Measurements from ENCODE around the gene KMT2D.
A peak's percentile ranks its signal among the peaks of the same experiment; 100 is the strongest.

Gene KMT2D

DNA sequence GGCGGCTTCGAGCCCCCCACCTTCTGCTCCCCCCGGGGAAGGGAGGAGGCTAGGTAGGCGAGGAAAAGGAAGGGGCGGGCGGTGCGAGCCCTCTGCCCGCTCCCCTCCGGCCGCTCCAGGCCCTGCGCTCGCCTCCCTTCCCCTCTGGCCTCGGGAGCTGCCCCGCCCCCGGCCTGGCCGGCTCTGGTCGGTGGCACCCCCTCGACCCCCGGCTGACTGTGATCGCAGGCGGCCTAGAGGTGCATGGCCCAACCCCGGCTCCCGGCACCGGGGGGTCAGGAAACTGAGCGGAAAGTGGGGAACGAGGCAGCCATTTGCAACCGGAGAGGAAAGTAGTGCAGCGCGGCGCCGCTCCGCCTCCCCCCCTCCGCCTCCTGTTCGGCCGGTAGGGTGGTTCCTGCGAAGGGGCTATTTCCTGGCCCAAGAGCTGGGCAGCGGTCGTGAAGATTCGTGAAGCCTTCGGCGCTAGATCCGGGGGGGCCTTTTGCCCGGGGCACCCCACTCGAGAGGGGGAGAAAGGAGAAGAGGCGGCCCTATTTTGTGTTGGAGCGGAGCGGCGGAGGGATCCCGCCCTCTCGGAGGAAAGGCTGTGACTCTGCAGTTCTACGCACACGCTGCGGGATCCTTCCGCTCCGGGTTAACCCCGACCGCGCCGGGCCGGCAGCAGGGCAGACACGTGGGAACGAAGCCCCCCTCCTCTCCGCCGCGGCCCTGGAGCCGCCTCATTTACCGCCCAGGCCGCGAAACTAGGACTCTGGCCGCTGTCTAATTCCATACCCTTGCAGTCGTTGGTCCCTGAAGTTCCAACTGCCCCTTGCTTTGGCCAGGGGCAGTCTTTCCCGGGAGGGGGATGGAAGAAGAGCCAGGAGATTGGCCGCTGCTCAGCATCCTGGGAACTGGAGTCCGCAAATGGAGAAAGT, at the start of gene KMT2D:
Gene KMT2D (minus strand): TSS at position 558 of the 920 bp plus-strand sequence. CDS start 5,470 bp downstream, outside the sequence.
- peak; percentile 91 for DNase-seq

DNA sequence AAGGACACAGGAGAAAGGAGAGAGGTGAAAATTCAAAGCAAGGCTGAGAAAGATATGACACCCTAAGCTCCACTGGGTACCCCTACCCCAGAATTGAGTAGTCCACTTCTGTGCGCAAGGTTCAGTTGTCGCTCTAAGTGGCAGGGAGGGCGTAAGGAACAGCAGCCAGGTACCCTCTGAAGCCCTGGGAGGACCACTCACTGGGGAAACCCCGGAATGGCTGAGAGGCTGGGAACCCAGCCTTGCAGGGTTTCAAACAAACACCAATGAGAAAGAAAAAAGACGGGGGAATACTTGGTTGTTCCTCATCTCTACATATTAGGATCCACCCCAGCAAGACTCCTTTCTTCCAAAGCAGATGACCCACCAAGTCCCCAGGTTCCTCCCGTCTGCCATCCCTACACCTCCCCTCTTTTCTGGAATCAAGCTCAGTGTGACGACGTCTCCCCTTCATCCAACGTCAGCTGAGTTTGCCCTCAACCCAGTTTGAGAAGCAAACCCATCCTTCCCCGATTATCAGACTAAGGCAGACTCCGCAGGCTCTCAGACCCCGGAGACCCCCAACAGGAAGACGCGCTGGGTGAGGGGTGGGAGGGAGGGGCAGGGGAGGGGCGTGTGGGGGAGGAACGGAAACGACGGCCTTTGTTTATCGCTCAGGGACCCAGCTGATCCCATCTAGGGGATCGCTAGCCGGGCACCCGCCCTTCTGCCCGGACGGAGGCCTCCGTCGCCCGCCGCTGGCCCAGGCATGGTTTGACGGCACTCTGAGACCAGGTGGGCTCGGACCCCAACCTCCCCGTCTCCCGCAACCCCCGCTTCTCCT, 49.3 kb upstream of the KMT2D start:
- peak; percentile 52 for DNase-seq

DNA sequence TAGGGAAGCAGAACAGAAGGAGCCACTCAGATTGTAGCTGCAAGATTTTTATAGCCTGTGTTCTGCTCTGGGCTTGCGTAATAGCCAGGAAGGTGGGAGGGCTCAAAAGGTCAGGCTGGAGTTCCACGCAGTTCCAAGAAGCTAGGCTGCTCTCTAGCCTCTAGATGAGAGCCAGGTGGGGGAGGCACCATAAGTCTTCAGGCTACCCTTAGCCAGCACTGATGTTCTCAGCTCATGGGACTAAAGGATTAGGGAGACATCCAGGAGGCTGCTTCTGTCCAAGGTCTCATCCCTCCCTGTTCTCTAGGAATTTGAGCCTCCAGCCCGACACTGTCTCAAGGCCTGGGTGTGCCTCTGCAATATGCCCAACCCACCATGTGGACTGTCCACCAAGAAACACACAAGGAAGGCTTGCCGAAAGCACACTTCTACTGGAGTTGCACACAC, 48.4 kb upstream of the KMT2D start:
- no peak for DNase-seq

DNA sequence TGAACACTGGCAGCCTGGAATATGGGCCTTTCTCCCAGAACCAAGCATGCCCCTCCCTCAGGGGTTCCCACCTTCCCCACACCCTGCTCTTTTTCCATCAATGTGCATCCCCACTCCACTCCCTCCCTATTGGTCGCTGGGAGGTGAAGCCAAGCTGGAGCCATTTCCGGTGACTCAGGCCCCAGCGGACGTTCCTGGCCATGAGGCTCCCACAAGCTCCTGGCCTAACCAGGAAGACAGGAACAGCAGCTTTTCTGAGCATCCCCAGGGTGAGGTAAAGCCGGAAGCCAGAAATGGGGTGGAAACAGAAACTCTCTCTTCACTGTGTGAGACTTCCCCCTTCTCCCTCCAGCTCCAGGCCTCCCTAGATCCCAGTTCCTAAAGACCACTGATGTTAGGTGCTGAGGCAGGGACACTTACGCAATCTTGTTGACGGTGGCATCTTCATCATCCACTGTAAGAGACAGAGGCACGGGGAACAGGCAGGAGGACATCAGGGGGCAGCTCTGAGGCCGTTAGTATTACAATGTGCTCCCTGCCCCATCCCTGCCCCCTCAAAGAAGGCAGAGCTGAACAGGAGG, 45.0 kb upstream of the KMT2D start:
- DNase-seq = no peak

DNA sequence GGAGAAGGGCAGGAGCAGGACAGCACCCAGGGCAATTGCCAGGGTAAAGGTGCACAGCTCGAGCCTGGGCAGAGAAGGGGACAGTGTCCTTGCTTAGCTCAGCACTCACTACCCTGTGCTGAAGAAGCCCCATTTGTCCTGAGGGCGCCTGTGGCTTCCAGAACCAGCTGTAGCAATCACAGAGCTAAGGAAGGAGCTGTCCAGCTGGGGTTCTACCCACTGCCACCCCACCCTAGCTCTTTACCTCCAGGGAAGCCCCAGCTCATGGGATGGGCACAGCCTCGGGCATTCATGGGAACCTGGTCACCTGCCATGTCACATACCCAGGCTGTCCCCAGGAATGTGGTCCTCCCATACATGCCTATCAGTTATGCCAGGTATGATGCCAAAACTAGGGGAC, 44.2 kb upstream of the KMT2D start:
- DNase-seq = no peak

DNA sequence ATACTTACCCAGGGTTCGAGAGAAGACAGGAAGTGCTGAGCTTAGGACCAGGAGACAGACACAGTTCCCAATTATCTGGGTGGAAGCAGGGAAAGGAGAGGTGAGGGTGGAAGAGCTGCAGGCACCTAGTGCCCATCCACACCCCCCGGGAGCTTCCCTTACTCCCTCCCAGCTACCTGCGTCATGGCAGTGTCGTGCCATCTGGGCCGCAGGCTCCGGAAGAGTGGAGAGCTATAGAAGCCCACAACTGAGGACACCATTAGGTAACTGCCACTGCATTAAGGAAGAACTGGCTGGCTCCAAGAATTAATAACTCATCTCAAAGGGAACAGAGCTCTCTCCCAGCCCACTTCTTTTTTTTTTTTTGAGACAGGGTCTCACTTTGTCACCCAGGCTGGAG, 39.8 kb upstream of the KMT2D start:
- no peak for DNase-seq

GRCh38 chr12:49098703-49099102, 38.1 kb upstream of the KMT2D start:
- DNase-seq = no peak

GRCh38 chr12:49098035-49098451, 37.4 kb upstream of the KMT2D start:
- DNase-seq = peak; percentile 71

DNA sequence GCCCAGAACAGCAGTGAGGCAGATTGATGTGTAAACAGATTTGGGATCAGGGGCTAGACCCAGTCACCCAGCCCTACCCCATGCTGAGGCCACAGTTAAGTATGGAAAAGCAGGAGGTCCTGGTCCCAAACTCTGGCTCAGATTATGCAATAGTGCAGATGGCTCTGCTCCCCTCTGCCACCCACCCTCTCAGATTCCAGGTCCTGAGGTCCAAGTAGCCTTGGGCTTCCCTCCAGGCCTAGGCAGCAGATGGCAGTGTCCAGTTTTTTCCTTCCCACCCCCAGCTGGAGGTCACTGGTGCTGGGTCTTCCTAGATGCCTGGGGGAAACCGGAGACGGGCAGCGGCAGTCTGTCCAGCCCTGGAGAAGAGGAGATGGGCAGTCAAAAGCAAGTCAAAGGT, 36.8 kb upstream of the KMT2D start:
- no peak for DNase-seq

DNA sequence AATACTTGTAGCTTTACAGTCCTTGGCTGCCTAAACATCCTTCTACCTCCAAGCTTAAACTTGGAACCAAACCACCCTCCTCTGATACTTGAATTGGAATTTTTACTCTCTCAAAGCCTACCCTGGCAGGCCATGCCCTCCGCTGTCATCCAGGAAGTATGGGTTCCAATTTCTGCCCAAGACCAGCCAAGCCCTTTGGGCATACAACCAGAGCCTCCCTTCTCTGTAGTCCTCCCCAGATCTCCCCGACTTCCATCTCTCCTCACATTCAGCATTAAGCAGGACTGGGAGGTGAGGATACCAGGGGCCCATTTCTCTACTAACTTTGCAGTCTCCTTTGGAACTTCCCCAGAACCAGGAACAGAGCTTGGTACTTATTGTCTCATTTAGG, 34.4 kb upstream of the KMT2D start:
- no peak for DNase-seq

DNA sequence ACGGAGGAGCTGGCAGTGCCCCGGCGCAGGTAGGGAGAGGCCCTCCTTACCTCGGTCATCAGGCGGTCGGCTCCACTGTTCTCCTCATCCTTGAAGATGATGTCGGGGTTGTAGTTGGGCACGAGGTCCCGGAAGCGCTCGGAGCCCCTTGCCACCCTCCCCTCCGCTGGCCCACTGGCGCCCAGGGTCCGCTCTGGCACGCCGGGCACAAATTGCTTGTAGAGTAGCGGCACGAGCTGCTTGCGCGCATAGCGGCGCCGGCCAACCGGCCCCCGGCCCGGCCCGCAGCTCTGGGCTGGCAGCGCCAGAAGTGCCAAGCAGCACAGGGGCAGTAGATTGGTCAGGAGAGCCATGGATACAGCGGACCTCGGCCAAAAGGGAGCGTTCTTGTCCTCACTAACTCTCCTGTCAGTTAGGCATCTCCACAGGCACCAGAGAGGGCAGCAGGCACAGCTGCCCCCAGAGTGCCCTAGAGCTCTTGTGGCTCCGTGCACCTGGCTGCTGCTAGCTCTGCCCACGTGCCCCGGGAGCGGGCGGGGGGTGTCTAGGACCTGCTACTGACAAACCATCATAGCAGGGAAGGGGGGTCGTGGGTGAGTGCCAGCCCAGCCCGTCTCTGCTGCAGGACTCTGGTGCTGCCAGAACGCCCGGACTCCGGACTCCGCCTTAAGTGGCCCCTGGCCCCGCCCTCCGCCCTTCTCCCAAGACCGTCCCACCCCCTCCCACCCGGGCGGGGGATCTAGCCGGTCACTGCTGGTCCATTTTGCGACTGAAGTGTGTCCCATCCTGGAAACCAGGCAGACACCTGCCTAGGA, 33.8 kb upstream of the KMT2D start, which contains the start of gene DHH:
Gene DHH (minus strand): TSS at position 642 of the 815 bp plus-strand sequence. CDS start 289 bp downstream, at position 353.
- DNase-seq = no peak

- no peak for DNase-seq
These were observed 33.2 kb upstream of the KMT2D start for GRCh38 chr12:49093792-49094159.

GRCh38 chr12:49092816-49093406, 32.3 kb upstream of the KMT2D start:
- DNase-seq = no peak

GRCh38 chr12:49092086-49092815, 31.7 kb upstream of the KMT2D start:
- peak; percentile 71 for DNase-seq

- DNase-seq = no peak
These were observed 31.2 kb upstream of the KMT2D start for GRCh38 chr12:49091836-49092085.

DNA sequence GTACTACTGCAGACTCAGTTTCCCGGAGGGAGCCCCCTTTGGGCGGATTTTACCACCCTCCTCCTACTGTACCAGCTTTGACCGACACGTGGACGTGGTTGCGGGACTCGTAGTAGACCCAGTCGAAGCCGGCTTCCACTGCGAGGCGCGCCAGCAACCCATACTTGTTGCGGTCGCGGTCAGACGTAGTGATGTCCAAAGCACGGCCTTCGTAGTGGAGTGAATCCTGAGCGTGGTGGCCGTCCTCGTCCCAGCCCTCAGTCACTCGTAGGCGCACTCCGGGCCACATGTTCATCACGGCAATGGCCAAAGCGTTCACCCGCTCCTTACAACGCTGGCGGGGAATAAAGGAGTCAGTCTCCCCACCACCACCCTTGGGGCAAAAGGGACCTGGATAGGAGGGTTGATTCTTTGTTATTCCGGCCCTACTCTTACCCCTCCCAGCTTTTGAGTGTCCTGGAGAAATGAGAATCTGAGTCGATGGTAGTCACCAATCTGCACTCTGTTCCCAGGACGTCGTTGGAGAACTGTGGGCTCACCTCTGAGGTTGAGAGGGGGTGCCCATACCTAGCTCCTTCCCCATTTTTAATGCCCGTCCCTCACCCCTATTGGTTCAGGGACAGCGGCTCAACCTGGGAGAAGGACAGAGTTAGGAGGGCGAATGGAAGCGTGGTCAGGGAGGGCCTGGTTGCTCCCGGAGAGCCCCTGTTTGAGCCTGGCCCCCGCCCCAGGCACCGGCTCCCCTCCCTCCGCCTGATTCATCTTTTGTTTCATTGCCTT, 30.7 kb upstream of the KMT2D start:
- DNase-seq = no peak

GRCh38 chr12:49089821-49090773, 29.5 kb upstream of the KMT2D start:
- peak; percentile 45 for DNase-seq

- no peak for DNase-seq
These were observed 28.3 kb upstream of the KMT2D start for GRCh38 chr12:49088932-49089330.

DNA sequence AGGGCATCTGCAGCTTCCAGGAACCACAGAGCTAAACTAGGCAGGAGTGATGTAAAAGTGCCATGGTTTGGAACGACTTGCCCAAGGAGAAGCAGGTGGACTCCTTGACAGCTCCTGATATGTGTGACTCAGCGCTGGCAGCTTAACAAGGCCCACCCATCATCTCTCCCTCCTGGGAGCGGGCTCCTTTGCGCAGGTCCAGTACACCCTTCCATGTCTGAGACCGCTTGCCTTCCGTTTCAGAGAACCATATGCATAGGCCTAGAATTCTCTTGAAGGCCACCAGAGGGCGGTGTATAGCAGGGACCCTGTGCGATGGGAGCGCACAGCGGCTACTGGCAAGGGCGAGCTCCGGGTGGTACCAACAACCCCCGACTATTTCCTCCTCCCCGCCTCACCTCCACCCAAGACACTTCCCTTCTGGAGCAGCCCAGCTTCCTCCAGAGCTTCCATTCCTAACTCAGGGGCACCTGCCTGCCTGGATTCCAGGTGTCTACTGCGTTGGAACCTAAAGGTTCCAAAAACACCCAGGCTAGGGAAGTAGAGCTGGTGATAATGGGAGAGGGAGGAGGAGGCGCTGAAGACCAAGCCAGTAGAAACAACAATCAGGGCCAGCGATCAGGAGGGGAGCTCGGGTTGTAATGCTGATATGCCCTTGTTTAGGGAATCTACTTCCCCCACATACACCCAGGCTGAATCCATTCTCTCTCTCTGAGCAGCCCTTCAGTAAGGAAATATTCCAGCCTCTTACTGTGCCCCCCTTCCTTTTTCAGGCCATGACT, 27.7 kb upstream of the KMT2D start:
- DNase-seq = peak; percentile 84
